Activated naive CD4-positive, alpha-beta T cell treated with anti-CD3 and anti-CD28 coated beads, Interleukin-2, amount 50 U/mL, for 72 hours (primary cell): ENCODE results near the gene OR4F15. TPM values are rescaled to one million over a fixed set of nuclear protein-coding genes. Genes with fewer than 3 reads are reported as not detected.
"Not testable (repeated sequence)": the region's sequence is repeated elsewhere in the genome, so short reads cannot be mapped to it uniquely, and the experiment has no call there.

Source experiments
- ATAC-seq, 2 donors: fragments of 150-1000 bp; cut with Tn5 transposase; 2 replicates each; pipeline ENCODE4 v1.10.0; 2021; ENCODE audit warnings: mild to moderate bottlenecking in 2 of 2, moderate library complexity in 2 of 2
- DNase-seq, 2 donors: peaks; one replicate each; pipeline ENCODE4 v3.0.0; 2021 to 2022; ENCODE audit warnings: low spot score in 2 of 2
- H3K27ac Mint-ChIP-seq, 2 donors: one replicate each; pipeline ENCODE4 v1.8.0; 2022; ENCODE audit warnings: mild to moderate bottlenecking in 2 of 2, mixed read lengths in 2 of 2
- H3K36me3 Mint-ChIP-seq, 2 donors: one replicate each; pipeline ENCODE4 v1.8.0; 2022; ENCODE audit warnings: mixed read lengths in 2 of 2
- H3K9me3 Mint-ChIP-seq, 2 donors: one replicate each; pipeline ENCODE4 v1.8.0; 2022; ENCODE audit warnings: mixed read lengths in 2 of 2
- total RNA-seq, 2 donors: library from RNA; stranded (reverse); gene quantifications; one replicate each; pipeline ENCODE4 v1.2.3, GENCODE V29; 2022

OR4F15 gene, protein sequence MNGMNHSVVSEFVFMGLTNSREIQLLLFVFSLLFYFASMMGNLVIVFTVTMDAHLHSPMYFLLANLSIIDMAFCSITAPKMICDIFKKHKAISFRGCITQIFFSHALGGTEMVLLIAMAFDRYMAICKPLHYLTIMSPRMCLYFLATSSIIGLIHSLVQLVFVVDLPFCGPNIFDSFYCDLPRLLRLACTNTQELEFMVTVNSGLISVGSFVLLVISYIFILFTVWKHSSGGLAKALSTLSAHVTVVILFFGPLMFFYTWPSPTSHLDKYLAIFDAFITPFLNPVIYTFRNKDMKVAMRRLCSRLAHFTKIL
- total RNA-seq, result not detected

DNA sequence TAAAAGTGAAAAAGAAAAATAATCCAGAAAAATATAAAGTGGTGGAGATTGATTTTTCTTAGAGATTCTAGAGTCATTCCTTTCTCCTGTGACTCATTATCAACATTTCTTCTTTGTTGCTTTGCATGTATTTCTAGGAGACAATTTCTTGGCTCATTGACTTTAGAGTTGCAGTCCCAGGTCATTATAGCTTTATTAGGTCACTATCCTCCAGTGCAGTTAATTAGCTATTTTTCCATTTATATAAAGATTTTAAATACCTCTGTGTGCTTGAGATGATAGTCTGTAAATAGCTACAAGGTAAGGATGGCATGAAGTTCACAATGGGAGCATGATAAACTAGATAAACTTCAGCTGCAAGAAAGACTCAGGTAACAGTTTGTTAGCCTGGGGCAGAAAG lies at the start of gene OR4F15:
Gene OR4F15, plus strand, starts transcription at position 301 of the 400 bp plus-strand sequence. CDS start 5,985 bp downstream, outside the sequence.
- no peaks in the 10 kb centered on the region for H3K36me3 Mint-ChIP-seq
- no peak within 1 kb of the TSS for H3K27ac Mint-ChIP-seq
- ATAC-seq (no peak), DNase-seq (no peak)
- H3K9me3 Mint-ChIP-seq, result peaks cover 0 to 4% of the 10 kb centered on the region in 2 donors

GRCh38 chr15:101764669-101765339 lies 47.2 kb upstream of the OR4F15 start:
- not testable (repeated sequence) for H3K36me3 Mint-ChIP-seq, DNase-seq, ATAC-seq, H3K9me3 Mint-ChIP-seq, H3K27ac Mint-ChIP-seq

DNA sequence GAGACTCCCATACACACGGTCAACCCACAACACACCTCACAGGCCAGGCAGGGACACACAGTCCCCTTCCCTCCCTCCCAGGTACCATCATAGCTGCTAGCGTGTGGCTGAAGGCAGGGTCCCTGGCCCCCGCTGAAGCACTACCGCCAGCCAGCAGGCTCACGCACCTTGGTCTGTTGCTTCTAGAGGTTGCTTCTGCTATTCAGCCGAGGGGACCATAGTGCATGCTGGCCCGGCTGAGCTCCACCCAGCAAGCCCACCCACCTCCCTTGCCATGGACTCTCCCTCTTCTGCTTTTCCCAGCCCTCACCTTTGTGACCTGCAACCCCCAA lies 46.7 kb upstream of the OR4F15 start:
- not testable (repeated sequence) for H3K9me3 Mint-ChIP-seq, DNase-seq, ATAC-seq, H3K36me3 Mint-ChIP-seq, H3K27ac Mint-ChIP-seq

GRCh38 chr15:101765772-101766456 lies 46.1 kb upstream of the OR4F15 start:
- ATAC-seq (no peak), DNase-seq (no peak)
- no peaks in the 10 kb centered on the region for H3K9me3 Mint-ChIP-seq
- H3K36me3 Mint-ChIP-seq, result no peaks in the 10 kb centered on the region
- no peak overlapping the region for H3K27ac Mint-ChIP-seq

DNA sequence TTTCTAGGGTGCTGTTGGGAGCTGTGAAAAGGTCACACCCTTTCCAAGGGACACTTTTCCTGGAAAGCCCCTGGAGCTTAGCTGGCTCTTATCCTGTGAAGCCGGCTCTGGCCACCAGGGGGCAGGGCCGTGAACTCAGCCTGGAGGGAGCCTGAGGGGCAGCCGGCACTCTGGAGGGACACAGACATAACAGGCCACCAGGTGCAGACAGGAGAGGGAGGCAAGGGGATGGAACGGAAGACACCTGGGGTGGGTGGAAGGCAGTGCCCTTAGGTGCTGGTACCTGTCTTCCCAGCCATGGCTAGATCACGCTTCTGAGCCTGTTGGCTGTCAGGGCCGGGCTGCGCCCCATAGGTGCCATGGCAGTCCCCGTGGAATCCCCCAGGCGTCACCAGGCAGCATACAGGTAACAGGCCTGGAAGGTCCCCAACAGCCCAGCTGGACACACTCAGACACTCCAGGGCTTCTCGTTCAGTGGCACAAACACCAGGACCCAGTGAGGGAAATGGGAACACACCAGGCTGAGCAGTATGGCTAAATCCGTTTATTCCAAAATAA lies 44.8 kb upstream of the OR4F15 start:
- not testable (repeated sequence) for H3K9me3 Mint-ChIP-seq, H3K27ac Mint-ChIP-seq, H3K36me3 Mint-ChIP-seq, DNase-seq, ATAC-seq

GRCh38 chr15:101772921-101773320 lies 39.1 kb upstream of the OR4F15 start:
- Mint-ChIP-seq H3K36me3 (no peaks in the 10 kb centered on the region), H3K27ac (no peak overlapping the region), H3K9me3 (no peaks in the 10 kb centered on the region)
- DNase-seq, result no peak
- ATAC-seq, result no peak

DNA sequence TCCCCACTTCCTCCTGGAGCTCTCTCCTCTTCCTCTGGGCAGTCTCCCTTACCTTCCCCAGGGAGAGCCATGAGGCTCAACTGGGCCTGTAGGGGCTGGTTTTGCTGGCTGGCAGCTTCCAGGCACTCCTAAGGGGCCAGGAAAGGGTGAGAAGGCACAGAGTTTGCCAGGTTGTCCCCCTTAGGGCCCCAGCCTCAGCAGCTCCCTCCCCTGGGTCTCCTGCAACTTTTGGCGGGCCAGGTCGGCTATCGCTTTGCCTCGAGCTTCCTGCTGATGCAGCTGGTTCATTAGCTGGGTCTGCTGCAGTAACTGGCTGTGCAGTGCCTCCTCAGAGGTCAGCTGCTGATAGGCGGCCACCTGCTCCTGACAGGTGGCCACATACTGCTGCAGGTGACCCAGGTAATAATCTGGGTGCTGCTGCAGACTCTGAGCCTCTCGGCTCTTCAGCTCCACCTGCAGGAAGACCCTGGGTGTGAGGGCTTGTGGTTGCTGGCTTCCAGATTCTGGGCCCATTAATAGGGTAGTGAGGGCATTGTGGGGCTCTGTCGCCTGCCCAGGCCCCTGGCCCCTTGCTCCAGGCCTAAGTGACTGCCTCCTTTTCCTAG lies 38.4 kb upstream of the OR4F15 start:
- Mint-ChIP-seq H3K36me3 (no peaks in the 10 kb centered on the region), H3K9me3 (no peaks in the 10 kb centered on the region), H3K27ac (peak overlapping the region in 1 of 2 donors; percentile 62)
- ATAC-seq, result no peak
- peak in 1 of 2 donors; percentile 13 for DNase-seq

DNA sequence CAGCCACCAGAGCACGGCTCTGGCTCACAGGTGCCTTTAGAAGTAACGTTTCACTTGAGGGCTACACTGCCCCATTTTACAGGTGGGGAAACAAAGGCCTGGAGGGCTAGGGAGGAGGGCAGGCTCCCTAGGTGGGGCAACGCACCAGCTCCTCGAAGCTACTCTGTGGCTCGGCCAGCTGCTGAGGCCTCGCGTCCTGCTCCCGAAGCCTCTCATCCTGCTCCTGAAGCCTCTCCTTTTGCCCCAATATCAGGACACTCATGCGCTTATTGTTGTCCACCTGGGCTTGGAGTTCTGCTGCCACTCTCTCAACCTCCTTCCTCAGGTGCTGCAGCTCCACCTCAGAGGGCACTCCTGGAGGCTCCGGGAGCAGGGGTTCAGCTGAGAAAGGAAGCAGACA lies 36.9 kb upstream of the OR4F15 start:
- Mint-ChIP-seq H3K27ac (no peak overlapping the region), H3K36me3 (no peaks in the 10 kb centered on the region), H3K9me3 (no peaks in the 10 kb centered on the region)
- DNase-seq (no peak), ATAC-seq (no peak)

GRCh38 chr15:101778576-101778975 lies 33.4 kb upstream of the OR4F15 start:
- ATAC-seq, DNase-seq, H3K36me3 Mint-ChIP-seq, H3K27ac Mint-ChIP-seq, H3K9me3 Mint-ChIP-seq: not testable (repeated sequence)

GRCh38 chr15:101780225-101780624 lies 31.8 kb upstream of the OR4F15 start:
- not testable (repeated sequence) for H3K27ac Mint-ChIP-seq, ATAC-seq, DNase-seq, H3K9me3 Mint-ChIP-seq, H3K36me3 Mint-ChIP-seq

DNA sequence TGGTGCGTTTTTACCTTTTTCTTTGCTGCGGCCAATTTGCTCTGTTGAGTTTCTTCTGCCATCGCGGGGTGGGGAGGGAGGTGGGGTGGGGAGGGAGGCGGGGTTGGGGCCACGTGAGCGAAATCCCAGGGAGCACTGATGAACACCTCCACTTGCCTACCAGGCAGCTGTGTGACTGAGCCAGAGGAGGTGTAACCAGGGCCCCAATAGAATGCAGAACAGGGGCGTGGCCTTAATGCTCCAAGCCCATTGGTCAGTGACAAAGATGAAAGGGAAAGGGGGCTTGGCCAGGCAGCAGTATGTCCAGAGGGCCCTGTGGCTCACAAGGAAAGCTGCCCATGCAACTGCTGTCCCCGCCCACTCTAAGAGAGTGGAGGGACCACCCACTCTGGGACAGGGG lies 30.1 kb upstream of the OR4F15 start:
- ATAC-seq (no peak), DNase-seq (no peak)
- Mint-ChIP-seq H3K27ac (no peak overlapping the region), H3K36me3 (no peaks in the 10 kb centered on the region), H3K9me3 (no peaks in the 10 kb centered on the region)

DNA sequence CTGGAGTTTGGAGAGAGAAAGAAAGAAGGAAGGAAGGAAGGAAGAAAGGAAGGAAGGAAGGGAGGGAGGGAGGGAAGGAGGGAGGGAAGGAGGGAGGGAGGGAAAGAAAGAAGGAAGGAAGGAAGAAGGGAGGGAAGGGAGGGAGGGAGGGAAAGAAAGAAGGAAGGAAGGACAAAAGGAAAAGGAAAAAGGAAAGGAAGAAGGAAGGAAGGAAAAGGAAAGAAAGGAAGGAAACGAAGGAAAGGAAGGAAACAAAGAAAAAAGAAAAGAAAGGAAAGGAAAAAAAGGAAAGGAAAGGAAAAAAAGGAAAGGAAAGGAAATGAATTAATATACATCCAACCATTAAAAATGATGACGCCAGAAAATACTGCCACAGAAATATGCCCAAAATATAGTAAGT lies 27.4 kb upstream of the OR4F15 start:
- no peaks in the 10 kb centered on the region for H3K36me3 Mint-ChIP-seq
- no peak for ATAC-seq
- H3K27ac Mint-ChIP-seq, result no peak overlapping the region
- no peaks in the 10 kb centered on the region for H3K9me3 Mint-ChIP-seq
- DNase-seq, result no peak

GRCh38 chr15:101786422-101786821 lies 25.6 kb upstream of the OR4F15 start:
- ATAC-seq, result peak in 1 of 2 donors; percentile 73
- not testable (repeated sequence) for H3K9me3 Mint-ChIP-seq, DNase-seq, H3K27ac Mint-ChIP-seq, H3K36me3 Mint-ChIP-seq

DNA sequence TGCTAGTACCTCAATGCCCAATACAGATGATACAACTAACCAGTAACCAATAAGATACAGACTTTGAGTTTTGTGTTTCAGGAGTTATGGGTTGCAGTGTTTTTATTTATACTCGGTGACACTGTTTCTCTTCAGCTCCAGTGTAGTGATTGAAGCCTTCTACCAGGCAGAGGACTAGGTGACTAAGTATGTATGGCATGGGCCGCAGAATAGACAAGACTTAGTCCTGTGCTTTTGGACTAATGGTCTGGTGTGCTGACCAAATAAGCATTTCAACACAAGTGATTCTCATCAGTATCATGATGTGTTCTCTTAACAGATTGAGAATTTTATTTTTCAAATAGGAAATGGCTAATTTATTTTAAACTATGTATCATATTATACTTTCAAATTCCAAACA lies 24.0 kb upstream of the OR4F15 start:
- H3K36me3 Mint-ChIP-seq, H3K9me3 Mint-ChIP-seq, DNase-seq, ATAC-seq, H3K27ac Mint-ChIP-seq: not testable (repeated sequence)

GRCh38 chr15:101788503-101789269 lies 23.3 kb upstream of the OR4F15 start:
- H3K27ac Mint-ChIP-seq, result not testable (repeated sequence)

GRCh38 chr15:101790748-101791147 lies 21.3 kb upstream of the OR4F15 start:
- H3K27ac Mint-ChIP-seq, H3K9me3 Mint-ChIP-seq, H3K36me3 Mint-ChIP-seq, ATAC-seq, DNase-seq: not testable (repeated sequence)

More at GRCh38 chr15:101788503-101789269, 23.3 kb upstream of the OR4F15 start:
- not testable (repeated sequence) for H3K9me3 Mint-ChIP-seq, DNase-seq, ATAC-seq, H3K36me3 Mint-ChIP-seq
